Mesothelial cell of epicardium (in vitro differentiated cells): ENCODE data around the gene HECTD4. TPM values are rescaled to one million over a fixed set of nuclear protein-coding genes. Genes with fewer than 3 reads are reported as not detected.

Experiments used
- DNase-seq, 2 experiments: peaks; one replicate each; pipeline ENCODE4 v3.0.0; 2021; ENCODE audit warnings: low spot score in 2 of 2; ENCODE audit not compliant: unreplicated experiment in 2 of 2
- H3K27ac Mint-ChIP-seq: 2 replicates; pipeline ENCODE4 v1.8.0; 2021; ENCODE audit warnings: mixed read lengths
- H3K27me3 Mint-ChIP-seq: 2 replicates; pipeline ENCODE4 v1.8.0; 2021; ENCODE audit warnings: low read depth, mixed read lengths
- H3K36me3 Mint-ChIP-seq: 2 replicates; pipeline ENCODE4 v1.8.0; 2021; ENCODE audit warnings: mixed read lengths
- H3K4me1 Mint-ChIP-seq: 2 replicates; pipeline ENCODE4 v1.8.0; 2021; ENCODE audit warnings: mixed read lengths
- H3K4me3 Mint-ChIP-seq: 2 replicates; pipeline ENCODE4 v1.8.0; 2021; ENCODE audit warnings: mild to moderate bottlenecking, moderate library complexity, mixed read lengths
- H3K9me3 Mint-ChIP-seq: 2 replicates; pipeline ENCODE4 v1.8.0; 2021; ENCODE audit warnings: mixed read lengths
- total RNA-seq: library from RNA; stranded (reverse); gene quantifications from 3 replicates; pipeline ENCODE4 v1.2.1, GENCODE V29; 2021
- TF ChIP-seq, protein P1 (sequence below): fragments of 200-600 bp; sonication (generic); IDR thresholded peaks from one replicate; pipeline ENCODE4 v1.5.0; 2021; ENCODE audit warnings: antibody characterized with exemption; ENCODE audit not compliant: unreplicated experiment

The HECTD4 gene
- total RNA-seq, 1 donor from 2014 or later: 89.8 TPM

DNA sequence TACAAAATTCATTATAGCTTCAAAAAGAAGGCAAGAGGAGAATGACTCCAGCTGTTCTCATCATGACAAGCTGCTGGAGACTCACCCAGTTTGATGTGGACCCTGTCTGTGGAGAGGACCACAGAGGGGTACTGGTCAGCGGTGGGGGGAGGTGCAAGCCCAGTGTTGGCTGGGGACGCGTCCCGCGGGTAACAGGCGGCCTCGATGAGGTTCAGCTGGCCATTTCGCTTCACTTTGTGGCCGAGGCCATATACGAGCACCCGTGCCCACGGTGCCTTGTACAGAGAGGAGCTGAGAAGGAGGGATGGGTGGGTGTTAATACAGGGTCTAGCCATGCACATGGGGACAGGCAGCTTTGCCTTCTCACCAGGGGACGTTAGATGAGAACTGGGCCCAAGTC, 189.8 kb downstream of the HECTD4 start:
- Mint-ChIP-seq H3K36me3 (peaks cover 40% of the 10 kb centered on the region), H3K27me3 (no peaks in the 10 kb centered on the region), H3K4me3 (no peak overlapping the region), H3K27ac (no peak overlapping the region), H3K4me1 (no peaks in the 10 kb centered on the region), H3K9me3 (no peaks in the 10 kb centered on the region)
- no peak for DNase-seq
- TF ChIP-seq, protein P1, sequence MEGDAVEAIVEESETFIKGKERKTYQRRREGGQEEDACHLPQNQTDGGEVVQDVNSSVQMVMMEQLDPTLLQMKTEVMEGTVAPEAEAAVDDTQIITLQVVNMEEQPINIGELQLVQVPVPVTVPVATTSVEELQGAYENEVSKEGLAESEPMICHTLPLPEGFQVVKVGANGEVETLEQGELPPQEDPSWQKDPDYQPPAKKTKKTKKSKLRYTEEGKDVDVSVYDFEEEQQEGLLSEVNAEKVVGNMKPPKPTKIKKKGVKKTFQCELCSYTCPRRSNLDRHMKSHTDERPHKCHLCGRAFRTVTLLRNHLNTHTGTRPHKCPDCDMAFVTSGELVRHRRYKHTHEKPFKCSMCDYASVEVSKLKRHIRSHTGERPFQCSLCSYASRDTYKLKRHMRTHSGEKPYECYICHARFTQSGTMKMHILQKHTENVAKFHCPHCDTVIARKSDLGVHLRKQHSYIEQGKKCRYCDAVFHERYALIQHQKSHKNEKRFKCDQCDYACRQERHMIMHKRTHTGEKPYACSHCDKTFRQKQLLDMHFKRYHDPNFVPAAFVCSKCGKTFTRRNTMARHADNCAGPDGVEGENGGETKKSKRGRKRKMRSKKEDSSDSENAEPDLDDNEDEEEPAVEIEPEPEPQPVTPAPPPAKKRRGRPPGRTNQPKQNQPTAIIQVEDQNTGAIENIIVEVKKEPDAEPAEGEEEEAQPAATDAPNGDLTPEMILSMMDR: no peak

DNA sequence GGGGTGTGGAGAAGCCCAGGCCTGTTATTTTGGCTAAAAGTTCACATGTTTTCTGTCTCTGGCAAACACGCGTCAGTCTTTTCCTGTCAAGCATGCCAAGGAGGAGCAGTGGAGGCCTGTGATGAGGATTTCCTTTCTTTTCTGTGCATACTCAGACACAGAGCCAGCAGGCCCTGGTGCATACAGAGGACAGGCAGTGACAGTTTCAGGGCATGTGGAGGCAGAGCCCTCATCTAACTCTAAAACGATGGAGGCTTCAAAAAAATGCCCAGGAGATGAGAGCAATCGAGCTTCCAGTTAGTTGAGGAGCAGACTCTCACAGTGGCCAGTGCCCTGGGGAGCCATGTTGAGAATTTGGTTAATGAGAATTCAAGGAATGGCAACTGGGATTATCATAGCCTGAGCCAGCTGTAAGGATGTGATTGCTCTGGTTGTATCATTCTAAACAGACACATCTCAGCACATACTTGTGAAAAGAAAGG, 190.3 kb downstream of the HECTD4 start:
- no peaks in the 10 kb centered on the region for H3K9me3 Mint-ChIP-seq
- DNase-seq: no peak
- H3K4me1 Mint-ChIP-seq: no peaks in the 10 kb centered on the region
- TF ChIP-seq, protein P1: no peak
- no peak overlapping the region for H3K4me3 Mint-ChIP-seq
- peaks cover 40% of the 10 kb centered on the region for H3K36me3 Mint-ChIP-seq
- no peaks in the 10 kb centered on the region for H3K27me3 Mint-ChIP-seq
- no peak overlapping the region for H3K27ac Mint-ChIP-seq

DNA sequence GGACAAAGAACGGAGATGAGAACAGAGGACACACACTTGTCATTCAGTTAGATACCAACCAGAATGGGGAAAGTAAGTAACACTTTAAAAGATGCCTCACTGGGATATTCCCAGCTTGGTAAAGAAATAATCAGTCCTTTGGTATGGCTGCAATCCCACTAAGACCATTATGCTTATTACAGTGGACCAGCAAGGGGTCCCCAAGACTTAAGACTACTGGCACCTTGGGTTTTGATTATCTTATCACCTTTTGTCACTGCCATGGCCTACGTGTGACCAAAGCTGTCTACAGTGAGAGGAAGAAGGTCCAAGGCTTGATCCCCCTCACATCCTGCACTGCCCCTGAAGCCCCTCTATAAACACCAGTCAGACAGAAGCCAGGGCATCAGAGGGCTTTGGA, 191.0 kb downstream of the HECTD4 start:
- Mint-ChIP-seq H3K9me3 (no peaks in the 10 kb centered on the region), H3K36me3 (peaks cover 40% of the 10 kb centered on the region)

DNA sequence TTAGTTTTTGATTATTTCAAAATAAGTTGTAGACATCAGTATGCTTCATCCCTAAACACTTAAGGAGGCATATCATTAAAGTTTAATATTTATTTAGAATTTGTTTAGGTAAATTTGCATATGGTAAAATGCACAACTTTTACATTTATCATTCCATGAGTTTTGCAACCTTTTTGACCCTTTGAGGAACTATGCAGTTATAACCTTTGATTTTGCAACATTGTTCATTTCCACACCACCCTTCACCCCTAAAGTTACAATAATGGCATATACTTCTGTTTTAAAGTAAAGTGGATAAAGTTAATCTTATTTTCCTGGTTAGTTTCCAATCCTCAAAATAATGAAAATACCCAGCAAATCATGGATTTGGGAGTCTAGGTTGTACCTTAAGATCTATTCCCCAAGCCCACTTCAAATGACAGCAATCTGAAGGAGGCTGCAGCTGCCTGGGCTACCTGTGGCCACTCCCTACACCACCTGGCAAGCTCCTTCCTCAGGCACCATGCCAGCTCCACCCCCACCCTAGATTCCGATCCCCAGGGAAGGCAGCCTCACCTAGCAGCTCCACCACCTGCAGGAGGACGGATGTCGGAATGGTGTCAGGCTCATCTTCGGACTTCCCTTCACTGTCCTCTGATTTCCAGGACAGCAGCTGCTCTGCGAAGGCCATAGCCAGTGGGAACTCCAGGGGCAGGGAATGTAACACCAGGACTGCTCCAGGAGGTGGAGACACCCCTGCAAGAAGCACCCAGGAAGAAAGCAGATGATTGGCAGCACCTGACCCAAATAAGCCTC, 191.8 kb downstream of the HECTD4 start:
- TF ChIP-seq, protein P1: no peak
- no peak overlapping the region for H3K27ac Mint-ChIP-seq

More for the DNA sequence above, 191.0 kb downstream of the HECTD4 start:
- H3K4me3 Mint-ChIP-seq: no peak overlapping the region
- no peaks in the 10 kb centered on the region for H3K4me1 Mint-ChIP-seq
- H3K27ac Mint-ChIP-seq: no peak overlapping the region
- TF ChIP-seq, protein P1: no peak
- H3K27me3 Mint-ChIP-seq: no peaks in the 10 kb centered on the region
- DNase-seq: no peak

DNA sequence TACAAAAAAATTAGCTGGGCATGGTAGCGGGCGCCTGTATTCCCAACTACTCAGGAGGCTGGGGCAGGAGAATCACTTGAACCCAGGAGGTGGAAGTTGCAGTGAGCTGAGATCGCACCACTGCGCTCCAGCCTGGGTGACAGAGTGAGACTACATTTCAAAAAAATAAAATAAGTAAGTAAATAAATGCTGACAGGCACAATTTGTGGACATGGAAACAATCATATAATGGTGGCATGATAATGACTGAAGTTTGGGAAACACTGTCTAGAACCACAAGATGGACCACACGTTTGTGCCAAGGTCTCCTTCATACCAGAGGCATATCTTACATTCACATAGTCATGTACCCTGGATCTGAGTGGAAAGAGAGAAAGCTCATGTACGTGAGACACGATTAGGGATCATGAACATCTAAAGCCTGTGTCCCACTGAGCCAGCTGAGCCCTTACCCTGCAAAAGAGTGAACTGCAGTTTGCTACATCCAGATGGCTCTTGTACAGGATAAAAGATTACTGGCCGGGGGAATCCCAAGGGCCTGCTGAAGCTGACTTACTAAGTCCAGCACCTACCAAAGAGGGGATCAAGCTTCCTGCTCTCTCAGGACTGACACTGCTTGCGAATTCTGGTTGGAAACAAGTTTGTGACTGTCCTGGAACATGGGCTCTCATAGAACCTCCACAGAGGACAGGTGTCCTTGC, 194.0 kb downstream of the HECTD4 start:
- no peak overlapping the region for H3K4me3 Mint-ChIP-seq
- H3K27me3 Mint-ChIP-seq: no peaks in the 10 kb centered on the region
- no peaks in the 10 kb centered on the region for H3K4me1 Mint-ChIP-seq
- no peaks in the 10 kb centered on the region for H3K9me3 Mint-ChIP-seq
- TF ChIP-seq, protein P1: no peak
- no peak for DNase-seq
- H3K36me3 Mint-ChIP-seq: peaks cover 26% of the 10 kb centered on the region
- no peak overlapping the region for H3K27ac Mint-ChIP-seq

More for the DNA sequence above, 191.8 kb downstream of the HECTD4 start:
- Mint-ChIP-seq H3K9me3 (no peaks in the 10 kb centered on the region), H3K4me1 (no peaks in the 10 kb centered on the region), H3K36me3 (peaks cover 38% of the 10 kb centered on the region), H3K4me3 (no peak overlapping the region), H3K27me3 (no peaks in the 10 kb centered on the region)
- no peak for DNase-seq
